Ramos (cell line): Measurements from ENCODE around the gene SMIM30.
"Not testable (repeated sequence)": the region's sequence is repeated elsewhere in the genome, so short reads cannot be mapped to it uniquely, and the experiment has no call there.

ENCODE experiments used
- in situ Hi-C: fragments of 300-500 bp; cut with MboI; formaldehyde crosslinking; loops from one replicate; pipeline ENCODE4 v1.14.3; 2022; ENCODE audit warnings: low sequenced_read_pairs; ENCODE audit not compliant: unreplicated experiment

The SMIM30 gene

GRCh38 chr7:113118074-113118959 lies at the start of gene SMIM30:
TSS of gene SMIM30 (minus strand) at chr7:113118554. CDS start at chr7:113117578, 976 bp downstream.
- in situ Hi-C loops = no loop called here

- in situ Hi-C loops = loop anchor here (10.0 kb wide), 1 partner anchor 259 kb away; no protein-coding TSS in a partner anchor
Observed at GRCh38 chr7:113166176-113166575, 47.8 kb upstream of the SMIM30 start.

- in situ Hi-C loops = loop anchor here (10.0 kb wide), 1 partner anchor 264 kb away; no protein-coding TSS in a partner anchor
Observed at GRCh38 chr7:113161050-113161449, 42.7 kb upstream of the SMIM30 start.

GRCh38 chr7:113159746-113160339 lies 41.5 kb upstream of the SMIM30 start:
- in situ Hi-C loops = loop anchor here (10.0 kb wide), 1 partner anchor 265 kb away; no protein-coding TSS in a partner anchor

GRCh38 chr7:113158756-113159155 lies 40.4 kb upstream of the SMIM30 start:
- in situ Hi-C loops = no loop called here

GRCh38 chr7:113154117-113154516 lies 35.8 kb upstream of the SMIM30 start:
- in situ Hi-C loops = no loop called here

- in situ Hi-C loops = no loop called here
Observed at GRCh38 chr7:113144817-113145216, 26.5 kb upstream of the SMIM30 start.

- in situ Hi-C loops = no loop called here
Observed at GRCh38 chr7:113143486-113144257, 25.3 kb upstream of the SMIM30 start.

- in situ Hi-C loops = no loop called here
Observed at GRCh38 chr7:113142385-113143119, 24.2 kb upstream of the SMIM30 start.

- in situ Hi-C loops = no loop called here
Observed at GRCh38 chr7:113141803-113142202, 23.4 kb upstream of the SMIM30 start.

- in situ Hi-C loops = no loop called here
Observed at GRCh38 chr7:113140956-113141355, 22.6 kb upstream of the SMIM30 start.

- in situ Hi-C loops = no loop called here
Observed at GRCh38 chr7:113137241-113137640, 18.9 kb upstream of the SMIM30 start.

- in situ Hi-C loops = no loop called here
Observed at GRCh38 chr7:113134025-113134424, 15.7 kb upstream of the SMIM30 start.

- in situ Hi-C loops = no loop called here
Observed at GRCh38 chr7:113131367-113131766, 13.0 kb upstream of the SMIM30 start.

GRCh38 chr7:113128031-113128430 lies 9.7 kb upstream of the SMIM30 start:
- in situ Hi-C loops = loop anchor here (10.0 kb wide), 1 partner anchor 193 kb away; a partner anchor contains a TSS

- in situ Hi-C loops = loop anchor here (10.0 kb wide), 1 partner anchor 191 kb away; a partner anchor contains a TSS
Observed at GRCh38 chr7:113125728-113126127, 7.4 kb upstream of the SMIM30 start.

GRCh38 chr7:113122744-113123143 lies 4.4 kb upstream of the SMIM30 start:
- in situ Hi-C loops = loop anchor here (10.0 kb wide), 1 partner anchor 188 kb away; a partner anchor contains a TSS

- in situ Hi-C loops = loop anchor here (10.0 kb wide), 1 partner anchor 186 kb away; a partner anchor contains a TSS
Observed at GRCh38 chr7:113120647-113121046, 2.3 kb upstream of the SMIM30 start.

GRCh38 chr7:113119429-113119828 lies 1.1 kb upstream of the SMIM30 start:
- in situ Hi-C loops = no loop called here

GRCh38 chr7:113117374-113117774 lies 980 bp downstream of the SMIM30 start:
- in situ Hi-C loops = not testable (repeated sequence)
